ENCODE measurements around the gene HSD17B2.

HSD17B2 gene

GRCh38 chr16:82055728-82056549 is 20.9 kb downstream of the HSD17B2 start:
- TF ChIP-seq FOXP2 (optimal IDR thresholded peaks at IDR 0.05; ENCODE audit: borderline replicate concordance, extremely low read depth, extremely low read length, insufficient read depth) (no peak), TAF1 (IDR thresholded peaks at IDR 0.05; ENCODE audit: borderline replicate concordance, insufficient read depth, low read length) (no peak), REST (IDR thresholded peaks at IDR 0.05; ENCODE audit: insufficient read depth in 1 of 2, low read depth in 2 of 2, low read length in 2 of 2) (no peak), SIN3A (IDR thresholded peaks at IDR 0.05; ENCODE audit: borderline replicate concordance, insufficient read depth, low read length) (no peak), POLR2AphosphoS5 (IDR thresholded peaks at IDR 0.05; ENCODE audit: low read depth, low read length) (no peak)

GRCh38 chr16:82056550-82056896 is 21.5 kb downstream of the HSD17B2 start:
- TF ChIP-seq TAF1 (IDR thresholded peaks at IDR 0.05; ENCODE audit: borderline replicate concordance, insufficient read depth, low read length) (no peak), FOXP2 (optimal IDR thresholded peaks at IDR 0.05; ENCODE audit: borderline replicate concordance, extremely low read depth, extremely low read length, insufficient read depth) (no peak), POLR2AphosphoS5 (IDR thresholded peaks at IDR 0.05; ENCODE audit: low read depth, low read length) (no peak), REST (IDR thresholded peaks at IDR 0.05; ENCODE audit: insufficient read depth in 1 of 2, low read depth in 2 of 2, low read length in 2 of 2) (no peak), SIN3A (IDR thresholded peaks at IDR 0.05; ENCODE audit: borderline replicate concordance, insufficient read depth, low read length) (no peak)

GRCh38 chr16:82059161-82059982 is 24.3 kb downstream of the HSD17B2 start:
- no peak for TF ChIP-seq TAF1 (IDR thresholded peaks at IDR 0.05; ENCODE audit: borderline replicate concordance, insufficient read depth, low read length)

GRCh38 chr16:82059983-82060421 is 24.9 kb downstream of the HSD17B2 start:
- TF ChIP-seq TAF1 (IDR thresholded peaks at IDR 0.05; ENCODE audit: borderline replicate concordance, insufficient read depth, low read length), result no peak

GRCh38 chr16:82061861-82062525 is 26.9 kb downstream of the HSD17B2 start:
- no peak for TF ChIP-seq REST (IDR thresholded peaks at IDR 0.05; ENCODE audit: insufficient read depth in 1 of 2, low read depth in 2 of 2, low read length in 2 of 2)
- TF ChIP-seq SIN3A (IDR thresholded peaks at IDR 0.05; ENCODE audit: borderline replicate concordance, insufficient read depth, low read length), result no peak
- TF ChIP-seq POLR2AphosphoS5 (IDR thresholded peaks at IDR 0.05; ENCODE audit: low read depth, low read length), result no peak
- TF ChIP-seq TAF1 (IDR thresholded peaks at IDR 0.05; ENCODE audit: borderline replicate concordance, insufficient read depth, low read length), result no peak
- no peak for TF ChIP-seq FOXP2 (optimal IDR thresholded peaks at IDR 0.05; ENCODE audit: borderline replicate concordance, extremely low read depth, extremely low read length, insufficient read depth)
